BJ (cell line): ENCODE measurements around the gene TBC1D20. TPM values are rescaled to one million over a fixed set of nuclear protein-coding genes. Genes with fewer than 3 reads are reported as not detected.

ENCODE experiments used
- CTCF ChIA-PET: fragments of 350-600 bp; formaldehyde crosslinking; extraction: SDS; loops from one replicate; lab custom pipeline; 2021; ENCODE audit warnings: antibody characterized with exemption, inconsistent platforms; lab: Yijun Ruan, JAX
- POLR2A ChIA-PET: fragments of 300-600 bp; sonication (Branson Sonifier 250); formaldehyde crosslinking; extraction: SDS; loops from one replicate; lab custom pipeline; 2021; ENCODE audit warnings: antibody characterized with exemption; lab: Charles Lee
- DNase-seq: peaks from one replicate; pipeline ENCODE4 v3.0.0-alpha.2; 2011; ENCODE audit warnings: low read depth
- H3K27me3 ChIP-seq: 2 replicates; pipeline ENCODE4 v1.6.0; 2011; ENCODE audit warnings: low read length; ENCODE audit not compliant: control insufficient read depth, insufficient read depth
- H3K36me3 ChIP-seq: 2 replicates; pipeline ENCODE4 v1.5.1; 2011; ENCODE audit warnings: low read length; ENCODE audit not compliant: control insufficient read depth, insufficient read depth
- H3K4me3 ChIP-seq: 2 replicates; pipeline ENCODE4 v1.5.1; 2011; ENCODE audit warnings: low read depth, mild to moderate bottlenecking, control low read depth, low read length
- CTCF ChIP-seq: IDR thresholded peaks from 2 replicates; pipeline ENCODE4 v1.5.1; 2011; ENCODE audit warnings: low read depth, mild to moderate bottlenecking, control low read depth, inconsistent platforms, low read length, moderate library complexity; ENCODE audit not compliant: insufficient read depth
- polyA plus RNA-seq: library from polyadenylated mRNA; depleted of rRNA; stranded (reverse); fragments of >200 nt; gene quantifications from 2 replicates; pipeline ENCODE4 v1.2.3, GENCODE V29; 2011

Gene TBC1D20
- polyA plus RNA-seq, 1 experiment, result 63.7 TPM

GRCh38 chr20:440148-440547, 22.2 kb downstream of the TBC1D20 start:
- Histone ChIP-seq H3K36me3 (peaks cover 47% of the 10 kb centered on the region), H3K4me3 (no peak overlapping the region), H3K27me3 (no peaks in the 10 kb centered on the region)
- POLR2A ChIA-PET, result no interaction called here
- no peak for DNase-seq
- no peak for TF ChIP-seq CTCF
- CTCF ChIA-PET, result interaction anchor here (0.6 to 1.2 kb wide), 2 partner anchors 8 to 33 kb away, joined by 3 read pairs; no protein-coding TSS in a partner anchor

- CTCF ChIA-PET, result interaction anchor here (0.9 to 1.2 kb wide), 2 partner anchors 7 to 9 kb away, joined by 3 to 5 read pairs; no protein-coding TSS in a partner anchor
- H3K4me3 ChIP-seq, result no peak overlapping the region
- no peak for DNase-seq
- no peak for TF ChIP-seq CTCF
- POLR2A ChIA-PET, result no interaction called here
- peaks cover 49% of the 10 kb centered on the region for H3K36me3 ChIP-seq
- H3K27me3 ChIP-seq, result no peaks in the 10 kb centered on the region
Observed at GRCh38 chr20:438571-439469, 23.5 kb downstream of the TBC1D20 start.

GRCh38 chr20:437787-438486, 24.4 kb downstream of the TBC1D20 start:
- Histone ChIP-seq H3K36me3 (peaks cover 47% of the 10 kb centered on the region), H3K27me3 (no peaks in the 10 kb centered on the region), H3K4me3 (no peak overlapping the region)
- no peak for TF ChIP-seq CTCF
- CTCF ChIA-PET, result interaction anchor here (0.9 to 1.2 kb wide), 2 partner anchors 8 to 84 kb away, joined by 5 to 6 read pairs; no protein-coding TSS in a partner anchor
- POLR2A ChIA-PET, result no interaction called here
- DNase-seq, result no peak

GRCh38 chr20:436476-436875, 25.9 kb downstream of the TBC1D20 start:
- no peak for TF ChIP-seq CTCF
- POLR2A ChIA-PET, result no interaction called here
- DNase-seq, result no peak
- Histone ChIP-seq H3K27me3 (no peaks in the 10 kb centered on the region), H3K36me3 (peaks cover 49% of the 10 kb centered on the region), H3K4me3 (no peak overlapping the region)
- CTCF ChIA-PET, result no interaction called here

GRCh38 chr20:435558-435957, 26.8 kb downstream of the TBC1D20 start:
- no peaks in the 10 kb centered on the region for H3K27me3 ChIP-seq
- TF ChIP-seq CTCF, result no peak
- DNase-seq, result no peak
- H3K36me3 ChIP-seq, result peaks cover 49% of the 10 kb centered on the region
- CTCF ChIA-PET, result interaction anchor here (1.0 to 1.2 kb wide), 2 partner anchors 82 to 105 kb away, joined by 3 to 5 read pairs; no protein-coding TSS in a partner anchor
- POLR2A ChIA-PET, result no interaction called here
- no peak overlapping the region for H3K4me3 ChIP-seq
